Stimulated activated CD4-positive, alpha-beta T cell treated with anti-CD3 and anti-CD28 coated beads, Interleukin-4, amount 100 ng/mL, for 24 hours (primary cell): ENCODE data around the gene TMEM37.

Source experiments
- DNase-seq: peaks from one replicate; pipeline ENCODE4 v3.0.0-alpha.2; 2020

The TMEM37 gene

DNA sequence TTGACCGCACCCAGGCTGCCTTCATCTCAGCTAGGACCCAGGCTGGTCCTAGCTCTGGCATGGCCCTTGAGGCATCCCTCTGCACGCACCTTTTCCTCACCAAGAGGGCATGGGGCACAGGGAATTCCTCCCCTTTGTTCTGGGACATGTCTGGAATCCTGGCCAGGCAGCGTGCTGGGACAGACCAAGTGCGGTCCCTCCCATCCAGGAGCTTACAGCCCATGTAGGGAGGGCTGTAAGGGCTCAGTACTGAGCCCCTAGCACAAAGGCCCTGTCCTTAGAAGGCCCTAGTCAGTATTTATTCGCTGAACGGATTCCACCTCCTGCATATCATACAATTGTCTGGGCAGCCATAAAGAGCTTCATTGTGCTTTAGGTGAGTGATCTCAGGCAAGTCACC is 3.0 kb downstream of the TMEM37 start:
- DNase-seq: no peak

- DNase-seq: no peak
These were observed 3.7 kb downstream of the TMEM37 start for GRCh38 chr2:119435081-119435952.

DNA sequence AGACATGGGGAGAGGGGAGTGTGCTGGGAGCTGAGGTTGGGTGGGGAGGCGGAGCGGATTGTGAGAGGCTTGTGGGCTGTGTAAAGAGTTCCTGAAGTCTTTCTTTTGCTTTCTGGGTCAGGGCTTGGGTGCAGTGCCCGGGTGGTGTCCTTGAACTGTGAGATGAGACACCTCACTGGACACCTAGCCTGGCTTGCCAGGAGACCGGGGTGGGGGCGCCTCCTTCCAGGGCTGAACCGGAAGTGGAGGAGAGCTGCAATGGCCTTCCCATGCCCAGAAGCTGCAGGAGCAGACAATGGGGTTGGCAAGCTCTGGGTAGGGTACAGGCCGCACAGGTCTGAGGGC is 4.3 kb downstream of the TMEM37 start:
- DNase-seq: no peak

DNA sequence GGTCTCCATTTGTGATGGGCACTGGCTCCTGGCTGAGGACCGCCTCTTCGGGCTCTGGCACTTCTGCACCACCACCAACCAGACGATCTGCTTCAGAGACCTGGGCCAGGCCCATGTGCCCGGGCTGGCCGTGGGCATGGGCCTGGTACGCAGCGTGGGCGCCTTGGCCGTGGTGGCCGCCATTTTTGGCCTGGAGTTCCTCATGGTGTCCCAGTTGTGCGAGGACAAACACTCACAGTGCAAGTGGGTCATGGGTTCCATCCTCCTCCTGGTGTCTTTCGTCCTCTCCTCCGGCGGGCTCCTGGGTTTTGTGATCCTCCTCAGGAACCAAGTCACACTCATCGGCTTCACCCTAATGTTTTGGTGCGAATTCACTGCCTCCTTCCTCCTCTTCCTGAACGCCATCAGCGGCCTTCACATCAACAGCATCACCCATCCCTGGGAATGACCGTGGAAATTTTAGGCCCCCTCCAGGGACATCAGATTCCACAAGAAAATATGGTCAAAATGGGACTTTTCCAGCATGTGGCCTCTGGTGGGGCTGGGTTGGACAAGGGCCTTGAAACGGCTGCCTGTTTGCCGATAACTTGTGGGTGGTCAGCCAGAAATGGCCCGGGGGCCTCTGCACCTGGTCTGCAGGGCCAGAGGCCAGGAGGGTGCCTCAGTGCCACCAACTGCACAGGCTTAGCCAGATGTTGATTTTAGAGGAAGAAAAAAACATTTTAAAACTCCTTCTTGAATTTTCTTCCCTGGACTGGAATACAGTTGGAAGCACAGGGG is 5.5 kb downstream of the TMEM37 start:
- DNase-seq: no peak

DNA sequence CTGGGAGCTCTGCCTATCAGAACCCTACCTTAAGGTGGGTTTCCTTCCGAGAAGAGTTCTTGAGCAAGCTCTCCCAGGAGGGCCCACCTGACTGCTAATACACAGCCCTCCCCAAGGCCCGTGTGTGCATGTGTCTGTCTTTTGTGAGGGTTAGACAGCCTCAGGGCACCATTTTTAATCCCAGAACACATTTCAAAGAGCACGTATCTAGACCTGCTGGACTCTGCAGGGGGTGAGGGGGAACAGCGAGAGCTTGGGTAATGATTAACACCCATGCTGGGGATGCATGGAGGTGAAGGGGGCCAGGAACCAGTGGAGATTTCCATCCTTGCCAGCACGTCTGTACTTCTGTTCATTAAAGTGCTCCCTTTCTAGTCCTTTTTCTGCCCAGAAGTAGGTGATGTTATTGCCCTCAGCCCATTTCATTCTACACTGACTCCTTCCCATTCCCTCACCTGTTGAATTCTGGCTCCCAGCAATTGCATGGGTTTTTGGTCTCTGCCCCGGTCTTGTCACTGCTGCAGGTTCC is 6.5 kb downstream of the TMEM37 start:
- DNase-seq: no peak

DNA sequence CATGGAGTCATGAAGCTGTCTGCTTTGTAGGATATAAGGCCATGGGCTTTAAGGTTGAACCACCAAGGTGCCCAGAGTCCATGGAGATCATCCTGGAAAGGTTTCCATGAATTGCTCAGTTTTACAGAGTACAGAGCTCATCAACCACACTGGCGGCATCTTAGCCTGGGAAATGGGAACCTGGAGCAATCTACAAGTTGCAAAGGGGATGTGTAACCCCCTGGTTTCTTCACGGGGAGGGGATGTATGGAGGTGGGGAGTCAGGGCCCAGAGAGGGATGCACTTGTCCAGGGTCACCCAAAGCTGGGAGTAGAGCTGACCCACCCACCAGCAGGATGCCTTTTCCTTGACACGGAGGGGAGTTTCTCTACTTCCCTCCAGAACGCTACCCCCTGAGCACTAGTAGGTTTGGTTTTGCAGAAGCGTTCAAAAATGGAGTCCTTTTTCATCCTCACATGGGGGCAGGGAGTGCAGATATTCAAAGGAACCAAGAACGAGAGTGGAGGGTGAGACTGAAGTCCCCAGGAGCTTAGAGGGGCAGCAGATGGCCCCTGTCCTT is 7.2 kb downstream of the TMEM37 start:
- DNase-seq: no peak

DNA sequence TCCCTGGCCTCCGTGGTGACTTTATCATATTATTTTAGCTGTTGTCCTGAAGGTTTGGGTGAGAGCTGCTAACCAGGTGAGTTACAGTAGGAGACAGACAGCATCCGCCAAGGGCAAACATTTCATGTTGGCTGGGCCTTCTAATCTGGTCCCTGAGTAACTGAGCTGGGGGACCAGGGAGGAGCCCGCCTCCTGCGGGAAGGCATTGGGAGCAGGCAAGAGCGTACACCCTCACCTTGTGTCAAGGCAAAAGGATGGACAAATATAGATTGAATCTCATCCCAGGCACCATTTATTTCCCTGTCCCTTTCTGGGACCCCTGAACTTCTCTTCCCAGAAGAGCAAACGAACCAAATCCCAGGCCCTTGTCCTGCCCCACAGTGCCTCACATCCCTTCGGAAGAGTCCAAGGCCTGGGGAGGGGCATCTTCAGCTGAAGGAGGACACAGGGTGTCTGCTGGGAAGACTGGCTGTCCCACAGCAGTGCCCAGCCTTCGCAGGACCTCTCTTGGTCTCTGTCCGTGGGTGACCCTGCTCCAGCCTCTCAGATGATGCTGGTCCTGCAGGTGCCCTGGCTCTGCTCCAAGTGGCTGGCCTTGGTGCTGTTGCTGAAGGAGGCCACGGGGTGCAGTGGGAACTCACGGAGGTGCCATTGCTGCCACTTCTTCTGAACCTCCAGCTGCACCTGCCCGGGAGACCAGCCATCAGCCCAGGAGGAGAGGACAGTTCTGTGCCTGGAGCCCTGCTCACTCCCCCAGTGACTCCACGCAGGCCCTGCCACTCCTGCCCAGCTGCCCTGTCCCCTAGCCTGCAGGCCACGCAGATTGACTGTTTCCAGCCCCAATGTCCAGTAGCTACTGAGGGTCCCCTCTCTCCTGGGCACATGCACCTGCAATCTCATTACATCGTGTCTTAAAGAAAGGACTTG is 8.2 kb downstream of the TMEM37 start:
- DNase-seq: no peak

GRCh38 chr2:119440501-119440870 is 8.8 kb downstream of the TMEM37 start:
- no peak for DNase-seq

- DNase-seq: no peak
These were observed 9.2 kb downstream of the TMEM37 start for GRCh38 chr2:119440873-119441272.

DNA sequence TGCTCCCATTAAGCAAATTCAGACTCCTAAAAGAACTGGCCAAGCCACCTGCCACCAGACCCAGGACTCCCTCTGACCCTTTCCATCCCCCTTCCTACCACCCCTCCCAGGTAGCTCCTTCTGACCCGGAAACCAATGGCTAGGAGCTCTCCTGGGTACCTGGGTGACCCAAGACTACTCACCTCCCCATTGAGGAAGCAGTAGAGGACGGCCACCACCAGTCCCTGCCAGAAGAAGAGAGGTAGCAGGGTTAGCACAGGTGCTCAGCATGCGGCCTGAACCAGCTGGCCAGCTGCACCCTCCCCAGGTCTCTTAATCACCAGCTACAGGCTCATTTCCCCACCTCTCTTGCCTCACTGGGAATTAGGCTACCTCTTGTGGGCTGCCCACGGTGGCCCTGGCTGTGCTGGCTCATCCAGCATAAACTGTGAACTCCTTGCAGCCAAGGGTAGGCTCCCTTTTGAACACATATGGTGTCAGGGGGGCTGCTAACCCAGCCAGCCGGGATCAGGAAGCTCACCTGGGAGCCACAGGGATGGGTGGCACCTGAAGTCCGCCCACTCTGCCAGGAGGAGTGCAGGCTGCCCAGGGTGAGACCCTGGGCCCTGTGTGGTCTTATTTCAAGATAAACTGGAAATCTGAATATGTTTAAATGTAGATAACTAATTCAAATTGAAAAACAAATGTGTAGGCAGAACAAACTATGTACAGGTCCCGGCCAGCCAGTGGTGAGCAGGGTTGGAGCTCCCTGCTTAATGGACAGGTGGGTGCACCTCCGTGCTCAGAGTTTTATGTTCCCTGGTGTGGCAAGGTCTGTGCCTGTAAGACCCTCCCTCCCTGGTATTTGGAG is 9.9 kb downstream of the TMEM37 start:
- no peak for DNase-seq

- no peak for DNase-seq
These were observed 10.6 kb downstream of the TMEM37 start for GRCh38 chr2:119442226-119442619.

DNA sequence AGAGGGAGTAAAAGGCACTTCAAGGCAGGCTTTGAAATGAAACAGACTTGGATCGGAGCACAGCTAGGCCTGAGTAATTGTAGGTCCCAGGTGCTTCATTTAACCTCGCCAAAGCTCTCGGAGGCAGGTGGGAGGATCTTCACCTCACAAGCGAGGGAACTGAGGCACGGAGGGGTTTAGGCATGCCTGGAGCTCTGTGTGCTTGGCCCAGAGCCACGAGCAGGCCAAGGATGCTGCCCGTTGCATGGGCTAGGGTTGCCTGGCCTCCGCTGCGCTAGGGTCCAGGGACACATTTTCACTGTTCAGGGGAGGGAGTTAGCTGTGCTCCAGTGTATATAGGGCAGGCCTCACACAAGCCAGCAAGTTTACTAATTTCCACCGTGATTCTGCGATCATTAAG is 11.2 kb downstream of the TMEM37 start:
- no peak for DNase-seq

- DNase-seq: no peak
These were observed 14.4 kb downstream of the TMEM37 start for GRCh38 chr2:119446037-119446436.

DNA sequence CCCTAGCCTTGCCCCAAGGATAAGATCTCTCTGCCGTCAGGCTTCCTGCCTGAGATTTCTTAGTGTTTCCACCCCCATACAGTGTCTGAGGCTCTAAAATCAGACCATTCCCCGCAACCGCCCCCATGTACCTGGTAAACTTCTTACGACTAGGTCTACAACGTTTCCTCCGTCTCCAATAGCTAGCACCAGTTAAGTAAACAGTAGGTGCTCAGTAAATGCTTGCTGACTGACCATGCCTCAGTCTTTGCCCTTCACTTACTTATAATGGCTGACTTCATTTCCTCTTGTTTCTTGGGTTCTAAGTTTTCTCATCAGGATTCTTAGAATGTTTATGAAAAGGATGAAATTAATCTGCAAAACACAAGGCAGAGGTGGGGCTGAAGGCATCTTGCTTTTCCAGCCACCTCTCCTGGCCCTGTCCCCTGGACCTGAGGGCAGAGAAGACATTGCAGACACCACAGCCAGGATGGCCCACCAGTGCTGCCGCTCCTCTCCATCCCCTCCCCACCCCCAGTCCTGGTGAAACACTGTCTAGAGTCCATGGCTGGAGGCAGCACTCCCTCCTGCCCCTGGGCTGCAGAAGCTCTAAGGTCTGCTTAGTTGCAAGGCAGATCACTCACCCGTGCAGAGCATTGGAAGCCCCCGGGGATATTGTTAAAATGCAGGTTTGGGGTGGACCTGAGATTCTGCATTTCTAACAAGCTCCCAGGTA is 16.9 kb downstream of the TMEM37 start:
- no peak for DNase-seq

DNA sequence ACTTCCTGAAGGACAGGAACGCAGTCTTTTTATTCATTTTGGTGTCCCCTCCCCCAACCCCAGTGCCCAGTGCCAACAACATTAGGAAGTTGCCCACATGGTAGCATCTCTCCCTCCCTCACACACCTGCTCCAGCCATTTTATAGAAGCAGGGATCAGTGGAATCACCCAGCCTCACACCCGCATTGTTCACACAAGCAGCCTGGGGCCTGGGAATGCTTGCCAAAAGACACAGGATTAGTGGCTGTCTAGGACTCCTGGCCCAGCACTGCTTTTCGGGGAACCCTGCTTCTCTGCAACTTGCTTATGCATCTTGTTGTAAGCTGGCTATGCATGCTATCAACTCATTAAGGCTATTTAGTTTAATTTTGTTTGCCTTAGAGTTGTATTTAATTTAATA is 17.9 kb downstream of the TMEM37 start:
- DNase-seq: no peak

DNA sequence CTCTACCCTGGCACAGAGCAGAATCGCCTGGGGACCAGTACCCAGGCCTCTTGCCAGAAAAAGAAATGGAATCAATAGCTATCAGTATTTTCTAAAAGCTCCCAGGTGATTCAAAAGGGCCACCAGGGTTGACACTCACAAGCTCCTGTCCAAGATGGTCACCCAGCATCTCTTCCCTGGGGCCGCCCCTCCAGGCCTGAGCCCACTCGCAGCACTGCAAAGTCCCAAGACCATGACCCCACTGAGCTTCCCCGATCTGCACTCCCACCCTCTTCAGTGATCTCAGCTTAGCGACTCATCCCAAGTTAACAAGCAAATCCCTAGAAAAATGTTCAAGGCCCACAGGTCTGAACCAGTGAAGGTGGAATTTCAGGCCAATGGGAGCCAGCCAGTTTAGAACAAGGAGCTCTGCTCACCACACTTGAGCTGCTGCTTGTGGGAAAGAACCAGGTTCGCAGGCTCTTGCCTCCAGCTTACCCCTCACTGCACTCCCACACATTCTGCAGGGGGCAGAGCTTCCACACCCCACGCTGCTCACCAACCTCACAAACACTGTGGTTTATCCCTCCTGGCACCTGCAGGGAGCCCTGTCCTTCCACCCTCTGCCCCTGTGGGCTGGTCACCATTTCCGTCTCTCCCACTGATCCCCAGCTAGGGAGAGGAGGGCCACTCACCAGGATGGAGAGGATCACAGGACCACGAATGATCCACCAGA is 19.8 kb downstream of the TMEM37 start:
- DNase-seq: no peak

DNA sequence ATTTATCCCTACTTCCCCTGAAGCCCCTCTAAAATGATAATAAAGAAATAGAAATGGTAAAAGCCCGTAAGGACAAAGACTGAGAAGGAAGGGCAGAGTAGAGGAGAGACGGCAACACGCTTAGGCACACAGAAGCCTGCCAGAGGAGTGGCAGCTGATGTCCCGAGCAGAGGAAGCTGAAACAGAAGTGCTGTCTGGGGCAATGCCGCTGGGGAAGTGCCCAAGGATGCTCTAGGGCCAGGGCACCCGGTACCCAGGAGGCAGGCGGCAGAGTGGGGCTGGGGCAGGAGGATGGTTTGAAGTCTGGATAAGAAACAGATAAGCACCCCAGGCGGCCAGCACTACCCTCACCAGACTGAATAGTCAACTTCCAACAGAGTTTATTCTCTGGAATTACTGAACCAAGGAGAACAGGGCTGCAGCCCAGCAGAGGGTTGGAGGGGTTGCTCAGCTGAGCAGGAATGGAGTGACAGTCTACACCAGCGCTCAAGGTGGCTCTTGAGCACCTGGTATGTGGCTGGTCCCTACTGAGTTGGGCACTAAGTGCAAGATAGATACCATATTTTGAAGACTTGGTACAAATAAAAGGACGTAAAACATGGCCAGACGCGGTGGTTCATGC is 22.4 kb downstream of the TMEM37 start:
- DNase-seq: no peak

- no peak for DNase-seq
These were observed 23.5 kb downstream of the TMEM37 start for GRCh38 chr2:119455066-119455718.

DNA sequence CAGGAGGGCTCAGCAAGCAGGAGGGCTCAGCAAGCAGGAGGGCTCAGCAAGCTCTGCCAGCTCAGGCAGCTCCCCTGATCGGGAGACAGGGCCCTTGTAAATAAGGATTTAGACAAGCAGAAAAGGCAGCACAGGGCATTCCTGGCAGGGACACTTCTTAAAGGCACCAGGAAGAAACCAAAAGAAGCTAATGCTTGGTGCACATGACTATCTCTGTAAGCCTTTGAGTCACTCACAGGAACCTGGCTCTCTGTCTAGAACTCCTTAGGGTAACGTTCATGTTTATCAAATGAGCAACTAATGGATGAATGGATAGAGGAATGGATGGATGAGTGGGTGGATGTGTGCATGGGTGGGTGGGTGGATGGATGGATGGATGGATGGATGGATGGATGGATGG is 28.4 kb downstream of the TMEM37 start:
- no peak for DNase-seq
